ENCODE data around the gene SLC39A11.
A peak's percentile ranks its signal among the peaks of the same experiment; 100 is the strongest.
"Not testable (repeated sequence)": the region's sequence is repeated elsewhere in the genome, so short reads cannot be mapped to it uniquely, and the experiment has no call there.

SLC39A11 gene, protein sequence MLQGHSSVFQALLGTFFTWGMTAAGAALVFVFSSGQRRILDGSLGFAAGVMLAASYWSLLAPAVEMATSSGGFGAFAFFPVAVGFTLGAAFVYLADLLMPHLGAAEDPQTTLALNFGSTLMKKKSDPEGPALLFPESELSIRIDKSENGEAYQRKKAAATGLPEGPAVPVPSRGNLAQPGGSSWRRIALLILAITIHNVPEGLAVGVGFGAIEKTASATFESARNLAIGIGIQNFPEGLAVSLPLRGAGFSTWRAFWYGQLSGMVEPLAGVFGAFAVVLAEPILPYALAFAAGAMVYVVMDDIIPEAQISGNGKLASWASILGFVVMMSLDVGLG

DNA sequence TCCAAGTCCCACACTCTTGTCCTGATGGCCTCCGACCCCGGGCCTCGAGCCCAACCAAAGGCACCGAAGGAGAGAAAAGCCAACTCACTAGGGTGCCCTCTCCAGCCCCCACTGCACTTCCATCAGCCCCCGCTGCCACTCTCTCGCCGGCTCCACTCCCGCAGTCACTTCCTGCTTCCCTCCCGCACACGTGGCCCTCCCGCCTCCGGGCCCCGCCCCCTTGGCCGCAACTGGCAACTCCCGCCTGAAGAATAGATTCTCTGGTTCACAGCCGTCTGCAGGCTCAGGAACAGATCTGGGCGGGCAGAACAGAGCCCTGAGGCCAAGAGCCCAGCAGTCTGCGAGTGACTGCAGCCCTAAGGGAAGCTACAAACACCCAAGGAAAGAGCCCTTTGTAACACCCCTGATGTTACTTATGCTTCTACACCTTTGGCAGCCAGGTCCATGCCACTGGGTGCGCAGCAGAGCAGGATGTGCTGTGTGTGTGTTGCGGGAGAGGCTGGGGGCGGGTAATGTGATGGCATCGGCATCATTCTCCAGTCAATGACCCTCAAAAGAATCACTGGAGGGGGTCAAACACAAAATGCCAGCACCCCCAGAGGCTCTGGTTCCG, at the start of gene SLC39A11:
SLC39A11 (minus strand) TSS at position 166 of the 613 bp plus-strand sequence. CDS start 3,924 bp downstream, outside the sequence.
- peak; percentile 79 for DNase-seq

GRCh38 chr17:73141411-73141810, 48.9 kb upstream of the SLC39A11 start:
- no peak for DNase-seq

- no peak for DNase-seq
Measured at GRCh38 chr17:73140566-73140965, 48.1 kb upstream of the SLC39A11 start.

DNA sequence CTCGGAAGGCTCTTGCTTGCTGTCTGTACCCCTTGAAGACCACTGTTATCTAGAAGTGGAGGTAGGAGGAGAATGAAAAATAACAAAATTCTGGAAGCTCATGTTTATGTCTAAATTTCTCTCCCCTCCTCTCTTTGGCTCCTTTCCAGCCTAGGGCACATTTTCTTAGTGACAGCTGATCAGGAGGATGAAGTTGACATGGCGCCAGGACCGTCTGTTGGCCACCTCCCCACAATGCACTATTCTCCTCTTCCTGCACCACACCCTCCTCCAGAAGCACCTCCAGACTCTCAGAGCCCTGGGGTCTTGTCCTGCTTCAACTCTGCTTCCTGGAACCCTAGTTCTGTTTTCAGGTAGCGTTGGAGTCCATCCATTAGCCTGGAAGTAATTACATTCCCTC, 46.8 kb upstream of the SLC39A11 start:
- no peak for DNase-seq

GRCh38 chr17:73138541-73139138, 46.2 kb upstream of the SLC39A11 start:
- no peak for DNase-seq

DNA sequence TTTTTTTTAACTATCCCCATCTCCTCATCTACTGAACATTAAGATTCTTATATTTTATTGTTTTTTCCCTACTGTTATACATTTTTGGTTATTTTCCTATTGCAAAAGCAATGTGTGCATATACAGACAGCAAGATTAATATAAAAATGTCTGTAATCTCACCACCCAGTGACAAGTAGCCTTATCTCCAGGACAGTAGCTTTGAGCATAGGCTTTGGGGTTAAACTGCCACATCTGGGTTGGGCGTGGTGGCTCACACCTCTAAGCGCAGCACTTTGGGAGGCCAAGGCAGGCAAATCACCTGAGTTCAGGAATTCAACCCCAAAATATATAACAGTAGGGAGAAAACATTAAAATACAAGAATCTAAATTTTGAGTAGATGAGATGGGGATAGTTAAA, 44.9 kb upstream of the SLC39A11 start:
- no peak for DNase-seq

DNA sequence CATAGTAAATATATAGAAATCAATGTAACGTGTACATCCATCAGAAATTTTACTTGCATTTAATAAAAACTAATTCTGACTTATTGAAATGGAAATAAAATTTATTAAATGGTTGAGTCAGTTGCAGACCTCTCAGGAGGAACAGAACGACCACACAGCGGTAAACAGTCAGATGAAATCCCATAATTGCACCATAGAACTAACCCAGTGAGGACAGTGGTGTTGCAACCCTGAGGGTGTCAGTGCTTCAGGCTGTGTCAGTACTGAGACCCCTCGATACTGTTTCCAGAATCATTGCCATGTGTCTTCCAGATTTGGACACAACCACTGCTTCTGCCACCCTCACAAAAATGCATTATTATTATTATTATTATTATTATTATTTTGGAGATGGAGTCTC, 43.3 kb upstream of the SLC39A11 start:
- no peak for DNase-seq

DNA sequence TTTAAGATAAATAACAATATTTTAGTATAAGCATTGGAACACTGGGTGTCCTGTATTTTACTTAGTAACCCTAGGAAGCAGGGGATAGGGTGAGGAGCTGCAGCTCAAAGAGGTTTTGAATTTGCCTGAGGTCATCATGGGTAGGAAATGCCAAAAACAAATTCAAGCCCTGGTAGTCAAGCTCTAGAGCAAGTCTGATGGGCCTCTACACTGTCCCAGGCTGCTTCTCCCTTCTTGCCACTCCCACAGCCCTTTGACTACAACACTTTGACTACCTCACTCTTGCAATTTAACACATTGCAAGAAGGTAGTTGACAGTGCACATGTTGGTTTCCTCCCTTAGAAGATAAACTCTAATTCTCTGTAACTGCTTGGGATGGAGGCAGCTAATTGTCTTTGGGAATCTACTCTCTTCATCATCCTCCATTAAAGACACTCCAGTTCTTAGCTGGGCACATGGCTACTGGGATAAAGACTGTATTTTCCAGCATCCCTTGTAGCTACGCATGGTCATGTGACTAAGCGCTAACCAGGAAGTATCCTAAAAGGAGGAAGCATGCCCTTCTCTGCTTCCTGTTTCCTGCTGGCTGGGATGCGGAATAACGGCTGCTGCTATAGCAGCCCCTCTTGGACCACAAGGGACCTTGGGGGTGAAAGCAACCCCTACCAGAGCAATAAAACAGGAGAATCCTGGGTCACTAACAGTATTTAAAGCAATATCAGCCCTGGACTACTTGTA, 41.6 kb upstream of the SLC39A11 start:
- DNase-seq = no peak

- no peak for DNase-seq
Measured at GRCh38 chr17:73132085-73132492, 39.6 kb upstream of the SLC39A11 start.

DNA sequence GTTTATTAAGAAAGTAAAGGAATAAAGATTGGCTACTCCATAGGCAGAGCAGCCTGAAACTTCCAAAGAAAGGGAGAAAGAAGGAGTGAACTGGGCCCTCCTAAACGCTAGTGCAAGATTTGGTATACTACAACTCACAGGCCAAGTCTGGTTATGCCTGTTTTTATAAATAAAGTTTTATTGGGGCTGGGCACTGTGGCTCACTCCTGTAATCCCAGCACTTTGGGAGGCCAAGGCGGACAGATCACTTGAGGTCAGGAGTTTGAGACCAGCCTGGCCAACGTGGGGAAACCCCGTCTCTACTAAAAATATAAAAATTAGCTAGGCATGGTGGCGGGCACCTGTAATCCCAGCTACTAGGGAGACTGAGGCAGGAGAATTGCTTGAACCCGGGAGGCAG, 39.0 kb upstream of the SLC39A11 start:
- DNase-seq = not testable (repeated sequence)

GRCh38 chr17:73130977-73131376, 38.5 kb upstream of the SLC39A11 start:
- DNase-seq = no peak

DNA sequence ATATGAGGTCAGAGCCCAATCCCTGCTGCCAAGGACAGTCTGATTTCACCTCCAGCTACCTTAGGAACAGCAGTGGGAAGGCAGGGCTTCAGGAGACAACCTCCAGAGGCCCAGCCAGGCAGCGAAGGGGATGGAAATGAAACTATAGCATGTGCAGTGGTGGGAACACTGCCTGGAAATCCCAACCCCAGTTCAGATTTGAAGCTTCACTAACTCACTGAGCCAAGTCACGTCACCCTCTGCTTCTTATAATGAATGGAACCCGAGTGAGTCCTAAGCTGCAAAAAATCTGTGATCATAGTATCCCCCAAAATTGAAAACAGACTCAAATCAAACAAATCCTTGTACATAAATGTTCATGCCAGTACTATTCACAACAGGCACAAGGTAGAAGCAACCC, 36.0 kb upstream of the SLC39A11 start:
- no peak for DNase-seq

- DNase-seq = no peak
Measured at GRCh38 chr17:73126716-73127473, 34.4 kb upstream of the SLC39A11 start.

DNA sequence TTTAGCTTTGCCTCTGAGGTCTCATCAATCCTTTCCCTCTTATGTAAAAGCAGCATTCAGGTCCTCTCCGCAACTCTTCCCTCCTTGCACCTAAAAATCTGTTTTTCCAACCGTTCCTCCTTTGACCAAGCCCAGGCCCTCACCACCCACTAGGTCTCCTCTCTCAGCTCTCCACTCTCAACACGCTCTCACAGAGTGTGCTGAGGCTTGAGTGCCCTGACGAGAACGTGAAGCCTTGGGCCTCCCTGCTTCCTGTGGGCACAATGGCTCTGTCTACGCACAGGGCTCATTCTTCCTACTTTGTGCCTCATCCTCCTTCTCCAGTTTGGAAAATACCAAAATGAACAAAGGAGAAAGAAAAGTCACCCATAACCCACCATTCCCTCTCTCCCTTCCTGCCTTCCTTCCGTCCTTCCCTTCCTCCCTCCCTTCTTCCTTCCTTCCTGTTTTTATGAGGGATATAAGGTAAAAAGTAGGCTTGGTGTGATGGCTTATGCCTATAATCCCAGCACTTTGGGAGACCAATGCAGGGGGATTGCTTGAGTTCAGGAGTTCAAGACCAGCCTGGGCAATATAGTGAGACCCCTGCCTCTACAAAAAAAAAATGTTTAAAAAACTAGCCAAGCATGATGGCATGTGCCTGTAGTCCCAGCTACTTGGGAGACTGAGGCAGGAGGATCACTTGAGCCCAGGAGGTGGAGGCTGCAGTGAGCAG, 31.3 kb upstream of the SLC39A11 start:
- DNase-seq = no peak

GRCh38 chr17:73122953-73123605, 30.6 kb upstream of the SLC39A11 start:
- no peak for DNase-seq

DNA sequence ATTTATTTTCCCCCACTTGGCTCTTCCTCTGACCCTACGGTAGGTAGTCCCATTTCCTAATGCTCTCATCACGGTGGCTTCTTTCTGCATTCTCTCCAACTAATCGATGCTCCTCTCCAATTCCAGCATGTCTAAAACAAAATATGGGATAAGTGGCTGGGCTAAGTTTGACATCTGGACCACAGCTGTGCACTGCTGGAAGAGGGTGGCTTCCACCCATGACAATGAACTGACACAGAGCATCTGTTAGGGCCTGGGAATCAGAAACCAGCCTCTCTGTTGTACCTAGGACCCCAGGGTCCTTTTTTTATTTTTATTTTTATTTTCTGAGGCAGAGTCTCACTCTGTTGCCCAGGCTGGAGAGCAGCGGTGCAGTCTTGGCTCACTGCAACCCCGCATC, 29.0 kb upstream of the SLC39A11 start:
- DNase-seq = no peak

DNA sequence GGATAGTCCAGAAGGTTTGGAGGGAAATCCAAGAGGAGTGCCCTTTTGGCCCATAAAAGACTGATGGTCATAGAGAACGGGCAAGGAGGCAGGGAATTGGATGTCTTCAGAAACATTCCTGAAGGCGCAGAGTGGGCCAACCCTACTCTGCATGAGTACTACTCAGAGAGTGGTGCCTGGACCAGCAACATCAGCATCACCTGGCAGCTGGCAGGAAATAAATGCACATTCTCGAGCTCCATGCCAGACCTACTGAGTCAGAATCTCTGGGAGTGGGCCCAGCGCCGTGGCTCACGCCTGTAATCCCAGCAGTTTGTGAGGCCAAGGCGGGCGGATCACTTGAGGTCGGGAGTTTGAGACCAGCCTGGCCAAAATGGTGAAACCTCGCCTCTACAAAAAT, 27.1 kb upstream of the SLC39A11 start:
- no peak for DNase-seq

DNA sequence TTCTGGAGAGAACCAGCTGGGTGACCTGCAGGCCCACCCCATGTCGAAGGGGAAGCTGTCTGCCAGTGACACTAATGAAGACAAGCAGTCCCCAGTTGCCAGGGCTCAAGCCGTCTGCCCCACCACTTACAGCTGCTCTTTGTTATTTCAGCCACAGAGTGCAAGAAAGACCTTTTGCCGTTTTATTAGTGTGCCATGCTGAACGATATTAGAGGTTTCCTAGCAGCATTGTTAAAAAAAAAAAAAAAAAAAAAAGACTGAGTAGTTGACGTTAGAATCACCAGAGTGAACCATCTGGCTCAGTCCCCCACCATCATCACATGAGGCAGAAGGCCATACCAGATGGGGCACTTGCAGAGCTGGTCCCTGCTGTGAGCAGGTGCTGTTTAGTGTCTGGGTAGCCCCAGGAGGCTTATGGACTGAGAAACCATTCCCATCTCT, 26.5 kb upstream of the SLC39A11 start:
- DNase-seq = no peak

DNA sequence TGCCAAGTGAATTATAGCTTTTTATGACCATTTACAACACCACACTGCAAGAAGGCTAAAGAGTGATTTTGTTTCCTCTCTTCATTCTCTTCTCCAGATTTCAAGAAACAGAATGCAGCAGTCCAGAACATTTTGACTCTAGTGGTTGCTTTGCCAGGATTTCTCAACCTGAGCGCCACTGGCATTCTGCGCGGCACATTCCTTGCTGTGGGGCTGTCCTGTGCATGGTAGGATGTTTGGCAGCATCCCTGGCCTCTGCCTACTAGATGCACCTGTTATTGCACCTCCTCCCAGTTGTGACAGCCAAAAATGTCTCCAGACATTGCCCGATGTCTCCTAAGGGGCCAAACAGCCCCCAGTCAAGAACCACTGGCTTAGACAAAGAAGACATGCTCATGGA, 25.7 kb upstream of the SLC39A11 start:
- no peak for DNase-seq

DNA sequence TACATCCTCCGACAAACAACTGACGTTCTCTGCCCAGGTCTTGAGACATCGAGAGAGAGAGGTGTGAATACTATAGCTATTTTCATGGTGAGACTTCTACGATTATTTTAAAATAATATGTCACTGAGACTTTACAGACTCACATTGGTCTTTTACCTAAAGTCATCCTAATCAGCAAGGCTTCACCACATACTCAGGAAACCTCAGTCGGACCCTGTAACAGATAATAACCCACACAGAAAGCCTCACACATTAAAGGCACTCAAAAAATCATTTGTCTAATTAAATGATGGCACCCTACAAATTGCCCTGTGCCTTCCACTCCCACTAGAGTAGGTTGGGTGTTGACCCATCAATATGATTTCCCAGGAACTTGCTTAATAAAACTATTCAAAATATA, 19.8 kb upstream of the SLC39A11 start:
- no peak for DNase-seq

DNA sequence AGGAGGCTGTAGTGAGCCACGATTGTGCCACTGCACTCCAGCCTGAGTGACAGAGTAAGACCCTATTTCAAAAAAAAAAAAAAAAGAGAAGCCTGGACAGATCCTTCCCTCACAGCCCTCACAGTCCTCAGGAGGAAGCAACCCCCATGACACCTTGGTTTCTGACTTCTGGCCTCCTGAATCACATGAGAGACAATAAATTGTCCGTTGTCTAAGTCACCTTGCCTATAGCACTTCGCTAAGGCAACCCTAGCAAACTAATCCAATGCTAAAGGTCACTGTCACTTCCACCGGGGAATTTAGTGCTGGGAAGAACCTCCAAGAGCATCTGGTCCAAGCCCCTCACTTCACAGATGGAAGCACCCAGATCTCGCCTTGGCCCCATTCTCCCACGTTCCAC, 18.9 kb upstream of the SLC39A11 start:
- no peak for DNase-seq

GRCh38 chr17:73107191-73107590, 14.7 kb upstream of the SLC39A11 start:
- DNase-seq = no peak

Measured in activated CD4-positive, alpha-beta T cell treated with anti-CD3 and anti-CD28 coated beads for 1 hour (primary cell).